SU-DHL-6 (cell line): ENCODE data around the gene TMEM41A.
"Not testable (repeated sequence)": the region's sequence is repeated elsewhere in the genome, so short reads cannot be mapped to it uniquely, and the experiment has no call there.

Experiments used
- H2AFZ ChIP-seq: fragments of 200-600 bp; sonication (generic); 2 replicates; pipeline ENCODE4 v1.6.1; 2014; ENCODE audit warnings: low read depth, mild to moderate bottlenecking, moderate library complexity, mixed read lengths, antibody characterized with exemption, low read length; ENCODE audit not compliant: severe bottlenecking
- H3F3A ChIP-seq: fragments of 200-600 bp; shearing (Covaris generic); 2 replicates; pipeline ENCODE4 v1.6.0; 2016; ENCODE audit warnings: antibody characterized with exemption, mild to moderate bottlenecking; ENCODE audit not compliant: insufficient read depth
- H3K27ac ChIP-seq: fragments of 200-600 bp; sonication (generic); 2 replicates; pipeline ENCODE4 v1.5.1; 2016; ENCODE audit warnings: low read depth, mild to moderate bottlenecking, low read length, moderate library complexity, mixed read lengths
- H3K27me3 ChIP-seq: fragments of 200-600 bp; sonication (generic), shearing (Covaris generic); 2 replicates; pipeline ENCODE4 v1.6.0; 2014; ENCODE audit warnings: mild to moderate bottlenecking, low read length
- H3K36me3 ChIP-seq: fragments of 200-600 bp; sonication (generic); 2 replicates; pipeline ENCODE4 v1.6.1; 2014; ENCODE audit warnings: mild to moderate bottlenecking, low read length, mixed read lengths
- H3K4me2 ChIP-seq: fragments of 300-600, 200-600 bp; shearing (Covaris generic), sonication (generic); 2 replicates; pipeline ENCODE4 v1.6.0; 2014; ENCODE audit warnings: low read length, low read depth, mild to moderate bottlenecking; ENCODE audit not compliant: poor library complexity, severe bottlenecking
- H3K4me3 ChIP-seq: fragments of 200-600 bp; sonication (generic); 2 replicates; pipeline ENCODE4 v1.5.1; 2014; ENCODE audit warnings: antibody characterized with exemption, low read length, mild to moderate bottlenecking, mixed read lengths; ENCODE audit not compliant: insufficient read depth, poor library complexity, severe bottlenecking
- H3K79me2 ChIP-seq: fragments of 200-600 bp; sonication (generic); 2 replicates; pipeline ENCODE4 v1.6.1; 2014; ENCODE audit warnings: mild to moderate bottlenecking, low read length, moderate library complexity; ENCODE audit not compliant: insufficient read depth
- H3K9ac ChIP-seq: fragments of 200-600 bp; sonication (generic); 2 replicates; pipeline ENCODE4 v1.7.0; 2014; ENCODE audit warnings: mild to moderate bottlenecking, low read length
- H3K9me2 ChIP-seq: fragments of 200-600 bp; sonication (generic); replicated peaks from 2 replicates; pipeline ENCODE4 v1.6.1; 2014; ENCODE audit warnings: low read length; ENCODE audit not compliant: insufficient read depth
- H3K9me3 ChIP-seq: fragments of 200-600 bp; sonication (generic); 2 replicates; pipeline ENCODE4 v1.6.1; 2014; ENCODE audit warnings: low read length, mixed read lengths; ENCODE audit not compliant: insufficient read depth
- H4K20me1 ChIP-seq: fragments of 200-600 bp; sonication (generic); 2 replicates; pipeline ENCODE4 v1.6.1; 2014; ENCODE audit warnings: low read depth, mild to moderate bottlenecking, antibody characterized with exemption, low read length, moderate library complexity, mixed read lengths
- EZH2phosphoT487 ChIP-seq: fragments of 200-600 bp; sonication (generic), shearing (Covaris generic); conservative IDR thresholded peaks from 2 replicates; pipeline ENCODE4 v1.6.1; 2018; ENCODE audit warnings: mild to moderate bottlenecking, antibody characterized with exemption, low read length, moderate library complexity, mixed read lengths
- TF ChIP-seq, protein P1 (sequence below): fragments of 200-600 bp; sonication (generic); IDR thresholded peaks from one replicate; pipeline ENCODE4 v1.5.1; 2017; ENCODE audit warnings: antibody characterized with exemption, mild to moderate bottlenecking, low read length, moderate library complexity; ENCODE audit not compliant: insufficient read depth, poor library complexity, severe bottlenecking

Gene TMEM41A

DNA sequence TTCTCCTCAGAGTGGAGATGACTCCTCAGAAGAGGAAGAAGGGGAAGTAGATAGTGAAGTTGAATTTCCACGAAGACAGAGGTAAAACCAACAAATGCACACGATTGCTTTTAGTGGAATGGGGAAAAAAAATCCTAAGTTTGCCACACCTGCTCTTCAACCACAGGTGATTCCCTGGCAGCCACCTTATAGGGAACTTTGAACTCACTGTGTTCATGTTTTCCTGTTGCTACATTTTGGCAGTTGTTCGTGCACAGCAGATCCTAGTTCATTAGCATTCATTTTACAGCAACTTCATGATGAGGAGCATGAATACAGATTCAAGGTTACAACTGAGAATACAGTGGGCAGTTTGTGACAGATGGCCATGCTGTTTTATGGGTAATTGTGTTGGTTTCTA, 21.5 kb downstream of the TMEM41A start:
- no peak overlapping the region for H3K9ac ChIP-seq
- H3F3A ChIP-seq, result no peaks in the 10 kb centered on the region
- H3K79me2 ChIP-seq, result no peaks in the 10 kb centered on the region
- no peaks in the 10 kb centered on the region for H3K9me3 ChIP-seq
- TF ChIP-seq, protein P1, sequence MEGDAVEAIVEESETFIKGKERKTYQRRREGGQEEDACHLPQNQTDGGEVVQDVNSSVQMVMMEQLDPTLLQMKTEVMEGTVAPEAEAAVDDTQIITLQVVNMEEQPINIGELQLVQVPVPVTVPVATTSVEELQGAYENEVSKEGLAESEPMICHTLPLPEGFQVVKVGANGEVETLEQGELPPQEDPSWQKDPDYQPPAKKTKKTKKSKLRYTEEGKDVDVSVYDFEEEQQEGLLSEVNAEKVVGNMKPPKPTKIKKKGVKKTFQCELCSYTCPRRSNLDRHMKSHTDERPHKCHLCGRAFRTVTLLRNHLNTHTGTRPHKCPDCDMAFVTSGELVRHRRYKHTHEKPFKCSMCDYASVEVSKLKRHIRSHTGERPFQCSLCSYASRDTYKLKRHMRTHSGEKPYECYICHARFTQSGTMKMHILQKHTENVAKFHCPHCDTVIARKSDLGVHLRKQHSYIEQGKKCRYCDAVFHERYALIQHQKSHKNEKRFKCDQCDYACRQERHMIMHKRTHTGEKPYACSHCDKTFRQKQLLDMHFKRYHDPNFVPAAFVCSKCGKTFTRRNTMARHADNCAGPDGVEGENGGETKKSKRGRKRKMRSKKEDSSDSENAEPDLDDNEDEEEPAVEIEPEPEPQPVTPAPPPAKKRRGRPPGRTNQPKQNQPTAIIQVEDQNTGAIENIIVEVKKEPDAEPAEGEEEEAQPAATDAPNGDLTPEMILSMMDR, result no peak
- no peak overlapping the region for H2AFZ ChIP-seq
- no peaks in the 10 kb centered on the region for H3K27me3 ChIP-seq
- no peak overlapping the region for H3K4me3 ChIP-seq
- no peaks in the 10 kb centered on the region for H3K36me3 ChIP-seq
- H3K4me2 ChIP-seq, result no peak overlapping the region
- no peaks in the 10 kb centered on the region for H3K9me2 ChIP-seq
- no peak overlapping the region for H3K27ac ChIP-seq
- no peaks in the 10 kb centered on the region for H4K20me1 ChIP-seq

DNA sequence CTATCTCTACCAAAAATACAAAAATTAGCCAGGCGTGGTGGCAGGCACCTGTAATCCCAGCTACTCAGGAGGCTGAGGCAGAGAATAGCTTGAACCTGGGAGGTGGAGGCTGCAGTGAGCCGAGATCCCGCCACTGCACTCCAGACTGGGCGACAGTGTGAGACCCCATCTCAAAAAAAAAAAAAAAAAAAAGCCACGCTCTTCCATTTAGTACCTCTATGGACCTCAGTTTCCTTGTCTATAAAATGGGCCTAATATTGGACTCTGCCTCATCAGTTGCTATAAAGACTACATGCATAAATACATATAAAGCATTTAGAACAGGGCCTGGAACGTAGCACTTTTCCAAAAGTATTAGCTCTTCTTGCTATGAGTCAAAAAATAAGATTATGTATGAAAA, 23.9 kb downstream of the TMEM41A start:
- H3K4me2 ChIP-seq, H3K79me2 ChIP-seq, H3F3A ChIP-seq, H3K27me3 ChIP-seq, H3K27ac ChIP-seq, H3K4me3 ChIP-seq, H3K9me3 ChIP-seq, H3K36me3 ChIP-seq, H3K9ac ChIP-seq, H4K20me1 ChIP-seq, H2AFZ ChIP-seq, H3K9me2 ChIP-seq: not testable (repeated sequence)

DNA sequence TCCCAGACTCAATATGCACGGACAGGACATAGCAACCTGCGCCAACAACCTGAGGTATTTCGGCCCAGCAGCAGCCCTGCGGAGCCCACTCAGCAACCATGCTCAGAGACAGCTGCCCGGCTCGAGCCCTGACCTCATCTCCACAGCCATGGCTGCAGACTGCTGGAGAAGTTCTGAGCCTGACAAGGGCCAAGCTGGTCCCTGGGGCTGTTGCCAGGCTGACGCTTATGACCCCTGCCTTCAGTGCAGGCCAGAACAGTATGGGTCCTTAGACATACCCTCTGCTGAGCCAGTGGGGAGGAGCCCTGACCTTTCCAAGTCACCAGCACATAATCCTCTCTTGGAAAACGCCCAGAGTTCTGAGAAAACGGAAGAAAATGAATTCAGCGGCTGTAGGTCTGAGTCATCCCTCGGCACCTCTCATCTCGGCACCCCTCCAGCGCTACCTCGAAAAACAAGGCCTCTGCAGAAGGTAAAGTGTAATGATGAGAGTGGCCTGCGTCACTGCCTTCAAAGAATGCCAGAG, 25.5 kb downstream of the TMEM41A start:
- no peak overlapping the region for H3K4me2 ChIP-seq
- H2AFZ ChIP-seq, result no peak overlapping the region

DNA sequence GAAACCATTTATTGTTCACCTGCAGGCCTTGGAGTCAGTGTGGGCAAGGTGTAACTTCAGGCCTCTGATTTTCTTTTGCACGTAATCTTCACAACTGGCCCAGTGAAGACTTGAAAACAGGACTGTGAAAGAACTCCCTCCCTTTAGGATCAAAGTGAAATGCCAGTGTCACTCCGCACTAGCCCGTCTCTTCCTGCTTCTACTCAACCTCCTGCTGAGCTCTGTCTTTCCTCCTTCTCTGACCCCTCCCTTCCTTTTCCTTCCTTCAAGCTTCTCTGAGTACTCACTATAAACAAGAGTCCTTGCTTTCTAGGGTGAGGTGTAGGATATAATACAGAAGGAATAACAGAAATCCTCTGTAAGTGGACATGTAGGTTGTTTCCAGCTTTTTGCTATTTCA, 28.5 kb downstream of the TMEM41A start:
- no peak for TF ChIP-seq EZH2phosphoT487
- TF ChIP-seq, protein P1, result no peak
- Histone ChIP-seq H3K9me2 (no peaks in the 10 kb centered on the region), H2AFZ (no peak overlapping the region), H3K27me3 (no peaks in the 10 kb centered on the region), H3K4me3 (no peak overlapping the region), H3F3A (no peaks in the 10 kb centered on the region), H3K36me3 (no peaks in the 10 kb centered on the region), H3K9me3 (no peaks in the 10 kb centered on the region), H3K4me2 (no peak overlapping the region), H3K79me2 (no peaks in the 10 kb centered on the region), H4K20me1 (no peaks in the 10 kb centered on the region), H3K27ac (no peak overlapping the region), H3K9ac (no peak overlapping the region)

More for the DNA sequence above, 25.5 kb downstream of the TMEM41A start:
- H3K9me2 ChIP-seq, result no peaks in the 10 kb centered on the region
- H3K27me3 ChIP-seq, result no peaks in the 10 kb centered on the region
- no peak overlapping the region for H3K27ac ChIP-seq
- H3K36me3 ChIP-seq, result no peaks in the 10 kb centered on the region
- no peaks in the 10 kb centered on the region for H3K9me3 ChIP-seq
- H3F3A ChIP-seq, result no peaks in the 10 kb centered on the region
- H3K4me3 ChIP-seq, result no peak overlapping the region
- no peaks in the 10 kb centered on the region for H3K79me2 ChIP-seq
- no peak for TF ChIP-seq EZH2phosphoT487
- TF ChIP-seq, protein P1, result no peak
- H4K20me1 ChIP-seq, result no peaks in the 10 kb centered on the region
- H3K9ac ChIP-seq, result no peak overlapping the region
